Measurements from ENCODE around the gene MPZL1.

- TF ChIP-seq CTCF (IDR thresholded peaks at IDR 0.05; ENCODE audit: insufficient read depth, low read length) (no peak), REST (IDR thresholded peaks at IDR 0.05; ENCODE audit: insufficient replicate concordance, low read depth) (no peak), GABPA (IDR thresholded peaks at IDR 0.05; ENCODE audit: low read depth) (no peak), POLR2AphosphoS5 (IDR thresholded peaks at IDR 0.05; ENCODE audit: low read depth) (no peak)
Measured at GRCh38 chr1:167789501-167789900, 67.7 kb downstream of the MPZL1 start.

Data from HL-60 (cell line).